ENCODE measurements around the gene ALDH3B2.

DNA sequence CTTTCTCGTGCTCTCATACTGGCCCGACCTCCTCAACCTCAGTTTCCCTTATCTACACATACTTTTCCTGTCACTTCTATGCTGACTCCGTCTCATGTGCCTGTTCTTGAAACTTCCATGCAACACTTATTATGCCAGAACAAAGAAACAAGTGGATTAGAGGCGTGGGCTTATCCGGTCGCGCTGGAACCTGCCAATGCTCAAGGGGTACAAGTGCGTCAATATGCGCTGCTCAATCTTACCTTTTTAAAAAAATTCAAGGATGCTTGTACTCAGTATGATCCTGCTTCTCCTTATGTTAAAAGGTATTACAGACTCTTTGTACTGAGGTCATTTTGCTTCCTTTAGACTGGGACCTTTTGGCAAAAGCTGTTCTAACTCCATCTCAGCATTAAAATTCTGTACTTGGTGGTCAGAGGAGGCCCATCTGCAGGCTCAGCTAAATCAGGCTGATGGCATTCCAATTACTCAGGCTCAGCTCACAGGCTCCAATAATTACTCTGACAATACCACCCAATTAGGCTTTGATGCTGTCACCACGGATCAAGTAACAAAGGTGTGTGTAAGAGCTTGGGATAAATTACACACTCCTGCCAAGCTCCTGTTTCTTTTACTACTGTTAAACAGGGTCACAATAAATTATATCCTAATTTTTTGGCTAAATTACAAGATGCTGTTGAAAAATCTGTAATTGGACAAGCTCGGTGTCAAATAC lies 26.3 kb upstream of the ALDH3B2 start:
- no peak for TF ChIP-seq MEIS1 (CRISPR knock-in tag; IDR thresholded peaks at IDR 0.05; ENCODE audit: borderline replicate concordance)
- TF ChIP-seq, protein P1, sequence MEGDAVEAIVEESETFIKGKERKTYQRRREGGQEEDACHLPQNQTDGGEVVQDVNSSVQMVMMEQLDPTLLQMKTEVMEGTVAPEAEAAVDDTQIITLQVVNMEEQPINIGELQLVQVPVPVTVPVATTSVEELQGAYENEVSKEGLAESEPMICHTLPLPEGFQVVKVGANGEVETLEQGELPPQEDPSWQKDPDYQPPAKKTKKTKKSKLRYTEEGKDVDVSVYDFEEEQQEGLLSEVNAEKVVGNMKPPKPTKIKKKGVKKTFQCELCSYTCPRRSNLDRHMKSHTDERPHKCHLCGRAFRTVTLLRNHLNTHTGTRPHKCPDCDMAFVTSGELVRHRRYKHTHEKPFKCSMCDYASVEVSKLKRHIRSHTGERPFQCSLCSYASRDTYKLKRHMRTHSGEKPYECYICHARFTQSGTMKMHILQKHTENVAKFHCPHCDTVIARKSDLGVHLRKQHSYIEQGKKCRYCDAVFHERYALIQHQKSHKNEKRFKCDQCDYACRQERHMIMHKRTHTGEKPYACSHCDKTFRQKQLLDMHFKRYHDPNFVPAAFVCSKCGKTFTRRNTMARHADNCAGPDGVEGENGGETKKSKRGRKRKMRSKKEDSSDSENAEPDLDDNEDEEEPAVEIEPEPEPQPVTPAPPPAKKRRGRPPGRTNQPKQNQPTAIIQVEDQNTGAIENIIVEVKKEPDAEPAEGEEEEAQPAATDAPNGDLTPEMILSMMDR (tag by site-specific recombination; IDR thresholded peaks at IDR 0.05), result no peak
- TF ChIP-seq, protein P2, sequence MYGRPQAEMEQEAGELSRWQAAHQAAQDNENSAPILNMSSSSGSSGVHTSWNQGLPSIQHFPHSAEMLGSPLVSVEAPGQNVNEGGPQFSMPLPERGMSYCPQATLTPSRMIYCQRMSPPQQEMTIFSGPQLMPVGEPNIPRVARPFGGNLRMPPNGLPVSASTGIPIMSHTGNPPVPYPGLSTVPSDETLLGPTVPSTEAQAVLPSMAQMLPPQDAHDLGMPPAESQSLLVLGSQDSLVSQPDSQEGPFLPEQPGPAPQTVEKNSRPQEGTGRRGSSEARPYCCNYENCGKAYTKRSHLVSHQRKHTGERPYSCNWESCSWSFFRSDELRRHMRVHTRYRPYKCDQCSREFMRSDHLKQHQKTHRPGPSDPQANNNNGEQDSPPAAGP (tag by site-specific recombination; IDR thresholded peaks at IDR 0.05), result 0 out of 2 replicates have a peak, but pooled peaks have one; percentile 39
- no peak for TF ChIP-seq ZNF24 (tag by site-specific recombination; IDR thresholded peaks at IDR 0.05)
- TF ChIP-seq EGR2 (tag by site-specific recombination; IDR thresholded peaks at IDR 0.05; ENCODE audit: low read depth), result no peak
